HL-60/S4 treated with phorbol 12-myristate 13-acetate at 8.2 ng/mL for 4 days and 3 days (cell line): ENCODE data around the gene VEPH1.

Source experiments
- in situ Hi-C: fragments of 300-500 bp; cut with MboI; formaldehyde crosslinking; loops from 2 replicates; pipeline ENCODE4 v1.15.0; 2022; ENCODE audit warnings: low sequenced_read_pairs

VEPH1 gene

DNA sequence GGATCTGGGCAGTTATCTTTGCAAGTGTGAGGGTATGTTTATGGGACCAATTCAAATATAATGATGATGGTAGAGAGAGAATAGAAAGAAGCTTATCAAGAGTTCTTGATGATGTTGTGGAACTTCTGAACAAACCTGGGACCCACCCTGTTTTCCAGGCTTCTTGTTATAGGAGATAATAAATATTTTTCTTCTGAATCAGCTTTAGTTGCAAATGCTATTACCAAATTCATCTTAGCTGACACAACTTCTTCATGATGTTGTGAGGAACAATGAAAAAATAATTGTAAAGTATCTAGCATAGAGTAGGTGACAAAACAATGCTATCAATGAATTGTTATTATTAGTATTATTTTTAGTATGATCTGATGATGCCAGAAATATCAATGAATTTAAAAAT lies 110.1 kb downstream of the VEPH1 start:
- in situ Hi-C loops = no loop called here

DNA sequence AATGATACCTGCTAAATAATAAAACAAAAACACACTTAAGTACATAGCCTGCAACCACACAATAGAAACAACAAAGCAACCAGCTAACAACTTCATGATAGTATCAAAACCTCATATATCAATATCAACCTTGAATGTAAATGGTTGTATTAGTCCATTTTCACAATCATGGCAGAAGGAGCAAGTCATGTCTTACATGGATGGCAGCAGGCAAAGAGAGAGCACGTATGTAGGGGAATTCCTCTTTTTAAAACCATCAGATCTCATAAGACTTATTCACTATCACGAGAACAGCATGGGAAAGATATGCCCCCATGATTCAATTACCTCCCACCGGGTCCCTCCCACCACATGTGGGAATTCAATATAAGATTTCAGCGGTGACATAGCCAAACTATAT lies 111.1 kb downstream of the VEPH1 start:
- in situ Hi-C loops = no loop called here

DNA sequence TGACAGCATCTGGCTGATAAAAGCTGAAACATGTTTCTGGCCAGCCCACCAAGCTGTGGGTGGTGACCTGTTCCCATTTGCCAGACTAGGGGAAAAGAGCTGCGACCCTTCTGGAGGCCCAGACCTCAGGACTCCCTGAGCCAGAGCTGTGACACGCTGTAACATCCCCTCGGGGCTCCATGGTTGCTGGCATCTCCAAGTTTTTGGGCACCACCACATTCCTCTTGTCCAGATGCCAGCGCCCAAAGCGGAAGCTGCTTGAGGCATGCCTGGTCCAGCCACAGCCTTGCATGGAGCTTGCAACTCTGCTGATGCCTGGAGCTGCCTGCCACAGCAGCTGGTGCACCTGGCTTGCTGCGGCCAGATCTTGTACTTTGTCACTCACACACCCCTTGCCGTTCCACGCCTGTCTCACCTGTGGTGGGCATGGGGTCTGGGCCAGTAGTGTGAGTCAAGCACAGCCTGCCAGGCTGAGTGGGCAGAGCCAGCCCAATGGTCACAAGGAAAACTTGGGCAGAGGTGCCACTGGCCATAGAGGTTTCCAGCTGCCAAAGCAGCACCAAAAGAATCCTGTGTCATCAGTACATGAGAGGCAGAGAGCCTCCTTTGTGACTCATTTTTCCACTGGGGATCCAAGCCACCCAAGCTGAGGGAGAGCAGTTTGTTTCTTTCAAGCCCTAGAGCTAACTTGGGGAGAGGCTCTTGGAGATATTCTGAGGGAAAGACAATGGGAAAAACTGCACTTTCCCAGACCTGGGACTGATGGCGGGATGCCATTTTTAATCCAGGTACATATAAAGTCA lies 112.3 kb downstream of the VEPH1 start:
- in situ Hi-C loops = no loop called here

DNA sequence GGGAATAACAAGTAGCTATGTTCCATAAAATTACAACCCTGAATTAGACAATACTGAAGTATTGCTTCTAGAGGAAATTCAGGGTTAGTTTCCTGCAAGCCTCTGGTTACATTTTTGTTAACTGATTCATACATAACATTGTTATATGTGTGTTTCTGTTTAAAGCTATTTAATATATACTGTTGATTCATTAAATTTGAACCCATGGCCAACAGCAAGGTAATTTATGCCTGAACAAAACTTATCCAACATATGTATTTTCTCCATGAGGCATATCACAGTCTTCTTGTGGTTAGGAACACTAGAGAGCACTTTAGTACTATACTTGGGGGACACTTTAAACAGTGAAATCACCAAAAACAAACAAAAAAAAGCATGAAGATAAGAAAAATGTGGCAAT lies 114.2 kb downstream of the VEPH1 start:
- in situ Hi-C loops = no loop called here

DNA sequence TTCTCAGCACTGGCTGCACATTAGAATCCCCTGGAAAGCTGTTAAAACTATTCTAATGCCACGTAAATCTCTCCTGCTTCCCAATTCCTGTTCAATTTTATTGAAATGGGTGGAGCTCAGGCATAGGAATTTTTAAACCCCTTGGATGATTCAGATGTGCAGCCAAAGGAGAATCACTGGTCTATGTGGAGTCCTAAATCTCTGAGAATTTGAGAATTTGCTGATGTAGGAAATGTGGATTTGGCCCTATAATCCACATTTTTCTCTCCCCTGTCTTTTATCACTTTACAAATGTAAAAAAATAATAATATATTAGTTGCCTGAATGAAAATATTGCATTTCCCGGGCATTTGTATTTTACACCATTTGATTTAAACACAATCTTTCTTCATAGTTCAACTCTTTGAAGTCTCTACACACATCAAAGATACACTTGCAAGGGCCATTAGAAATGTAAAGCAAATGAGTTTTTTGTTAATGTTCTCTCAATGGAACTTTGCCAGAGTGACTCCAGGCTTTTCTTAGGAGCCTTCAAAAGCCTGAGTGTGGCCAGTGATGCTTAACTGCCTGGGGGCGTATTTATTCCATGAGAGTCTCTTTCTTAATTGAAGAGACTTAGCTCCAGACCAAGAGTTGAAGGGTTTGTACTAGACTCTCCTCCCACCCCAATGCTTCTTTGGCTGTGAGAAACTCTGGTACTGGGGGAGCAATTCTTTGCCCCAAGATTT lies 115.3 kb downstream of the VEPH1 start:
- in situ Hi-C loops = no loop called here

DNA sequence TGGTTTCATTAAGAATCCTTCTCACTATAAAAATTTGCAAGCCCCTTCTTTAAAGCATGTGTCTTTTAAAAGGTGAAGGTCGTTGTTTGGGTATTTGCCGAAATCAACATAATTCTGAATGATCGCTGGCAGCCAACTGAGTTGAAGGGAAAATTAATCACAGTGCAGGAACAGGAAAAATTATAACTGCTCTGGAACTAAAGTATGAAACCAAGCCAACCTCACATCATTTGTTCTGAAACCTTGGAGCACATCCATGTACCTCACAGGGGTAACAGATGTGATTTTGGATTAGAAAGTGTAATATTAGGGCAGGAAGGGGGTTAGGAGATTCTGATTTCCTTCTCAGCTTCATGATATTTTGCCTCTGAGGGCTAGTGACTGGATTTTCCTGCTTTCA lies 118.7 kb downstream of the VEPH1 start:
- in situ Hi-C loops = no loop called here

DNA sequence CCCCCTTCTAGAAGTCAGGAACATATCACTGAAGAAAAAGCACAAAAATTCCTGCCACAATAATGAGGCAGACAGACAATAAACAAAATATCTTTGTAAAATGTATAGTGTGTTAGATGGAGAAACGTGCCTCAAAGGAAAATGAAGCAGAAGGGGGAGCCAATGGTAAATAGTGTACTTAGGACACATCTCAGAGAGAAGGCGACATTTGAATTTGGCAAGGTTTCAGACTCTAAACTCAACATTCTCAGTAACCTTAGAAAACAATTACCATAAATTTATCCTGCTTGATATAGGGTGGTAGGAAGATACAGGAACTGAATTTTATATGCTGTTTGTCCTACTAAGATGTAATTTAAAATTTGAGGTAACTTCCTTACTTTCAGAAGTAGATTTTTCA lies 119.2 kb downstream of the VEPH1 start:
- in situ Hi-C loops = no loop called here

DNA sequence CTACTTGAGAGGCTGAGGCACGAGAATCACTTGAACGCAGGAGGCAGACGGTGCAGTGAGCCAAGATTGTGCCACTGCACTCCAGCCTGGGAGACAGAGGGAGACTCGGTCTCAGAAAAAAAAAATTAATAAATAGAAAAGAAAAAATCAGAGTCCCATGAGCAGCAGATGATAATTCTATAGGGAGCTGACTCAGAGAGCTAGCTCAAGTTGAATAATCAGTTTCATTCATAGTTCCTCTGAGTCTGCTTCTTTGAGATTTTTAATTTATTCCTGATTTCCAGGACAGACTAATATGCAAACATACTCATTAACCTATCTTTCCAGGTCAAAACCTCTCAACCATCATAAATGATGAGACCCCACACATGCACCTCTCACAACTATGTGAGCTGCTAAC lies 121.6 kb downstream of the VEPH1 start:
- in situ Hi-C loops = no loop called here

DNA sequence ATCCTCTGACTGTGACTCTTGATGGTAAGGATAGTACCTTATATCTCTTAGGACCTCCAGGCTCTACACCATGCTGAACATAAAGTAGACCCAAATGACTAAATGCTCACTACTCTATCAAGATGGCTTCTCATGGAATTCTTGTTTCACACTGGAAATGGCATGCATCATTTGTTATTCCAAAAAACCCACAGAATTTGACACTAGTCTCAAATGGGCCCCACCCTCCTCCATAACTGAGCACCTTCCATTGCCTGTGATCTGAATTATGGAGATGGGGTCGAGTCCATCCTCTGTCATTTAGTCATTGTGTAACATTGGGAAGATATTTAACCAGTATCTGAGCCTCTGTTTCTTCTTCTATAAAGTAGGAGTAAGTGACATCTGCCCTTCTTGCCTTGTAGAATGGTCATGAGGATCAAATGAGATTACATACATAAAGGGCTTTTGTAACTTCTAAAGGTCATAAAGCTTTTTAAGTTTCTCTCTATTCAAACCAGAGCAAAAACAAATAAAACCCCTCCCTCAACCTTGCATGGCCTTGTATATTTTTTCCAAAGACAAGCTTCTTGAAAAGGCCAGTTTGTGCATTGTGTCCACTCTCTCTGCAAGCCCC lies 123.6 kb downstream of the VEPH1 start:
- in situ Hi-C loops = no loop called here

DNA sequence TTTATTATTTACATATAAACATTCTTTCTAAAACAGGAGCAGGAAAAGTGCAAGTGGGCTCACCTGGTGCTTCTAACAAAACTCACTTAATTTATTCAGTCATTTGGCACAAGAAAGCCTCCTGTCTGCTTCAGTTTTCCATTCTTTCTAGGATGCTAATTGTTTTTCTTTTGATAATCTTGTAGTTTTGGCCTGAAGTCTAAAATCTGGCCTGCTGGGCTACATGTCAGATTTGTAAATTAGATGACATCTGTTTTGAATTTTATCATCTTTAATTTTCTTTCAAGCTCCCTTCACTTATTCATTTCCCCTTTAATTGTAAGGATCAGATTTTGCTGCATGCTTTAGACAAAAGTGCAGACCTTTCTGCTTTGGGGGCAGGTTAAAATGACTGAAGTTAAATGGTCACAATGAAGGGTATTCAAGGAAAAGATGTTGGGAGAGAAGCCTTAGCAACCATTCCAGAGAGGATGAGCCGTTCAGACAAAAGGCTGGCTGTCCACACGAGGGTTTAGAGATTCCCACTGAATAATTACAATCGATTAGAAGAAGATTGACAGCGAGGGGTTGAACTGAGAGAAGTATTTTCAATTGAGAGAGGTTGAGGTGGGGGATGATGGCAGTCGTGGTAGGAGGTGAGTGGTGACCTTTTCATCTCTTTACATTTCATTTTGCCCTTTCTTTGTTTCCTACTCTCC lies 126.5 kb downstream of the VEPH1 start:
- in situ Hi-C loops = no loop called here

DNA sequence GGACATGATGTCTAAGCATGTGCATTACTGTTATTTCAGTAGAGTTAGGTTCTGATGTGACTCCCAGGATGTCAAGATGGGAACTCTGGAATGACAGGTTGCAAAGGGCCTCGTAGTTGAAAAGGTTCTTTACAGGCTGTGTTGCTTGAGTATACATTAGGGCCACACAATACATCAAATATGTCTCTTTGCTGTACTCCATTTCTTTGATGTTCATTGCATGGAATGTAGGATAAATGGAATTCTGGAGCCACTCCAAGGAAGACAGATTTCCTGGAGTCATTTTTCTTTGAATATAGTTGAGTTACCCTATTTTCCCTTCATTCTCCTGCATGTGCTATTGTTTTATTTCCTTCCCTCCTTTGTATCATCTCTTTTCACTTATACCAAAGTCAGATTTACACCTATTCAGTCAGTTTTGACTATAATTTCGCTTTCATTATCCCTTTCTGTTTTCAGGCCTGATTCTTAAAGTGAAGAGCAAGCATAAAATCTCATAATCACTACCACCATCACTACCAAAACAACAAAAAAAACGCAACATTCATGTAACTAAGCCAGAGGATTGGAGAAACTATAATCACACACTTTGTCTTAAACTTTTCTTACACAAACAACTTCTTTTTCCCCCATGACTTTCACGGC lies 127.8 kb downstream of the VEPH1 start:
- in situ Hi-C loops = no loop called here

DNA sequence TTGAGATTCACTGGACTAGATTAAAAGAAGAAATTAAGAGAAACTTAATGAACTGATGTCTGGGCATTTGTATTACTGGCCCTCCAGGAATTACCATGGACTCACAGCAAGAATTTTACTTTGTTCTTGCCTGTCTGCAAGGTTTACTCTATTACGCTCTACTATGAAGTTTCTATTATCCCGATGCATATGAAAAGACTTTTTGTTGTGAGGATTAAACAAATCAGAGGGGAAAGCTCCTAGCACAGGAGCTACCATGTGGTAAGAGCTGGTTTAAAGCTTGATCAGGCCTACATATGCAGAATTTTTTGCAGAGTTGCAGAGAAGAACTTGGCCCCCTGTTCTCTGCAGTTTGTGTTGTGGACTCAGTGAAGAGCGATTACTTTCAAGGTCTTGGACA lies 128.3 kb downstream of the VEPH1 start:
- in situ Hi-C loops = no loop called here

DNA sequence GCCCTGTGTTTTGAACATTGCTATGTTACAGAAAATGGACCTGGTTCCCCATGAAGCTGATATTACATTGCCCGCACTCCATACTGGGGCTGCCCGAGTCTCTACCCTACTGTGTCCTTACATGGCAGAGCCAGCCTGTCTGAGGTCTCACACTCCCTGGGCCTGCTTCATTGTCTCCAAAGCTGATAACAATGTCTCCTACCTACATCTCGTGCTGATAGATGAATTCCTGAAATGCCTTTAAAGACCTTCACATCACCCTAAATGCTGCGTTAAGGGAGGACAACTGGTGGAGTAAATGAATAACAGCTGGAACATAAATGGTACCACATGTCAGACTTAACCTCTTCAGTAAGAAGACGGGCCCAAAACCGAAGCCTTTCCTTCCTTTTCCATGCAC lies 129.4 kb downstream of the VEPH1 start:
- in situ Hi-C loops = no loop called here

DNA sequence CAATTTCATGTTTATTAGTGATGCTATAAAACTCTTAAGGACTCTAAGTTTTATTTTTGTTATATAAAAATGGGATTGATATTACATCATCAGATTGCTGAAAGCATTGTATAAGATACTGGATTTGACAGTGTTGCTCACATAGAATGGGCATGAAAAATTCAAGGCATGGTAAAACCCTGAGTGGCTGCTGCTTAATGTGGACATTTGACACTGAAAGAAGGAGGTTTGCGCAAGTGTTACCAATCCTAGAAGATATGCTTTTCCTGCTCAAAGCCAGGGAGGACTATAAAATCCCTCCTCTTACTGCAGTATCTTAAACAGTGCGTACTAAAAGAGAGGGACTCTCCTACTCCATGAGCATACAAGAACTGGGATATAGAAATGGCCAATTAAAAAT lies 132.3 kb downstream of the VEPH1 start:
- in situ Hi-C loops = no loop called here

DNA sequence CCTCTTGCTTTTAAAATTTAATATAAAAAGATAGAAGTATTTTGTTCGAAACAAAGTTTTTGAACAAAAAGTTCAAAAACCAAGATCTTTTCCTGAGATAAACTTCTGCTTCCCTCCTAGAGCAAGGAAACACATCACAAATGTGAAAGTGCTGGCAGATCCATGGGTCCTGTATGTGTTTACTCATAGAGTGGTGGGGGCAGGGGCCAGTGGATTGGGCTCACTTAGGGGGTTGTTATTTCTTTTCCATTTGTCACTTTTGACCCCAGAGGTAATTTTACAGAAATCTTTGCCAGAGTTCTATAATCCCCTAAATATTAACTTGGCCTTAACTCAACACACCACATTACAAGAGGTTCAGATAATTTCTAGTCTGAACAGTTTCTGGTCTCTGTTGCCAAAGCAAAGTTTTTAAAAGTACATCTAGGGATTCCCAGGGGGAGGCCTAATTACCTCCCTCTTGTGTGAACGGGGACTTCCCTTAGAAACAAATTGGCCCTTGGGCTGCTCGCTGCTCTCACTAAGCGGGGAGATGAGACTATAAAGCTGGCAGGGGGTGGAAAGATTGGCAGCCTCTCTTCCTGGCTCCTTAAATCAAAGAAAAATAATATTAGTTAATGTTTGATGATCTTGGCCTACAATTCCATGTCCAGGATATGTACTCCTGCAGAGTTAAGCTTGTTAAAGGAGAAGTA lies 133.3 kb downstream of the VEPH1 start:
- in situ Hi-C loops = no loop called here

DNA sequence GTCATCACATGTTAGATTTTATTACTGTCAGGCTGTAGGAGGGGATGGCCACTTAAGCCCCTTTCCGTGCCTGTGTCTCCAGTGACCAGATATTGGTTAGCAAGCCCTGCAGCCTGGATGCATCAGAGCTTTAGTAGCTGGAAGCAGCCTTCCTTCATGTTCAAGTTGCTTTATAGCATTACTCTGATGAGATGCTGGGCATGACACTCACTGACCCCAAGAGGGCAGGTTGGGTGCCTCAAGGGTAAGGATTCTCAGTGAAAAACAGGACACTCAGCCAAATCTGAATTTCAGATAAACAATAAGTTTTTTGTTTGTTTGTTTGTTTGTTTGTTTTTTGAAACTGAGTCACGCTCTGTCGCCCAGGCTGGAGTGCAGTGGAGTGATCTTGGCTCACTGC lies 135.0 kb downstream of the VEPH1 start:
- in situ Hi-C loops = no loop called here

DNA sequence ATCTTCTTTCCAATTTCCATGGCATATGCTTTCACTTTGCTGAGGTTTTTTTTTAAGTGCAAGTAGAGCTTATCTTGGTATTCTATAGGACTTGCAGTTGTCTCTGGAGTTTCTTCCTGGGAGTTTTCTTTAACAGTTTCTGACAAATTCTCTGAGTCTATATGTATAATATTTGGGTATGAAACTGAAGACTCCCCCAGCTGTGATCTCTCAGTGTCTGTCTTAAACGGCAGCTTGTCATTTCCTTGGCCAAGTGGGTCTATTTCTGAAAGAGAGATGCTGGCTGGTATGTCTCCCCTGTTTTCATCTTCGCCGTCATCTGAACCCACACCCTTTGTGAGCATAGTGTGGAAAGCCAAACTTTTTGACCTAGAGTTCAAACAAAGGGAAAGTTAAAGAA lies 139.8 kb downstream of the VEPH1 start:
- in situ Hi-C loops = no loop called here

DNA sequence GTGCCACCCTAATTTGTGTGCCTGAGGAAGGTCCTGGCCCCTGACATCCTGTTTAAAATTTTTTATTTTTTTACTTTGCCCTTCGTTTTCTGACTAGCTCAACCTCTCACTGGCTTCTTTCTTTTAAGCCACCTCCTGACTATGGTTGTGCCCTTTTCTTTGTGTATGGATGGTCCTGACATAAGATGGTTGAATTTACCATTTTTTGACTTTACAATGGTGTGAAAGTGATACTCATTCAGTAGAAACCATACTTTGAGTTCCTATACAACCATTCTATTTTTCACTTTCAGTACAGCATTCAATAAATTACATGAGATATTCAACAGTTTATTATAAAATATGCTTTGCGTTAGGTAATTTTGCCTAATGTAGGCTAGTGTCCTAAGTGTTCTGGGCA lies 140.9 kb downstream of the VEPH1 start:
- in situ Hi-C loops = no loop called here

DNA sequence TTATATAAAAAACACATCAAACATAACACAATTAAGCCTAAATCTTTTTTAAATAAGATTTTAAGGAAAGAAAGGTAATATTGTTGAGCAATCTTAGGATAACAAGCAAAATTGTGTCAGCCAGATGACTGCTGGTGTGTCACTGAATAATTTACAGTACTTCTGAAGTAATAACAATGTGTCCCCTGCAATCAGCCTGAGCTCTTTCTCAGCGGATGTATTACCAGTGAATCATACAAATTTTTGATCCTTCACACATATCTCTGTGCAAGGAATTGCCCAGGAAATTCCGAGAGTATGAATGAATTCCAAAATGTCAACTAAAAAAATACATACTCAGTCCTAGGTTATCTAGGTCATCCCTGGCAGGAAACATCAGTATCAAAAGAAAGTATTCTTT lies 143.2 kb downstream of the VEPH1 start:
- in situ Hi-C loops = no loop called here

DNA sequence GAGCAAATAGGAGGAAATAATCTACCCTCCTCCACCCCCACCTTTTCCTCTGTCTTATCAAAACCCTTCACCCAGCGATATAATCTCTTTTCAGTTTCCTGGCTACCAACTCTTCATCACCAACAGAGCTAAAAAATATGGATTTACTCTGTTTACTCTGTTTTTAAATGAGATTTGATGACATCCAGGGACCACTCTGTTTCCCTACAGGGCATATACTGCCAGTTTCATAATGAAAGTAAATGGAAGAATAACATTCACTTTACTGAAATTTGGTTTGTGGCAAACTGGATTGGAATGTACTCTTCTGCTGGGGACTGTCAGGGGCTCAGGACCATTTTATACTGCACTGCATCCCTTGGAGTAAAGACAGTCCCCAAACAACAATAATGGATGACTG lies 146.7 kb downstream of the VEPH1 start:
- in situ Hi-C loops = no loop called here
